Measurements from ENCODE around the gene C9orf43.

DNA sequence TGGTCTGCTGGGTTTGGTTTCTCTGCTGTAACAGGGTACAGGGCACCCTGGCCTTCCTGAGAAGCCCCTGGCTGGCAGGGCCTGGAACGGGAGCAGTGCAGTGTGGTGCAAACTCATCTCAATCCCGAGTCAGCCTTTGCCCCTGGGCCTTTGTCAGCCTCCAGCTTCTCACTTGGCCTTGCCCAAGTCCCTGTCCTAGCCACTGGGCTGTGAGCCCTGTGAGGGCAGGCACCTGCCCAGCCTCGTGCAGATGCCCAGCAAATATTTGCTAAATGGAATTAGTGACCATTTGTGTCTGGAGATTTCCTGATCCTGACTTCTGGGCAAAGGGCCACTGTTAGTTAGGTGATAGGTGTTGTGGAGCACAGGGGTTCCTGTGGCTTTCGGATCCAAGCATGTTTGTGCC, 66.0 kb downstream of the C9orf43 start:
- TF ChIP-seq POLR2A (IDR thresholded peaks at IDR 0.05) = no peak
- TF ChIP-seq, protein P1, sequence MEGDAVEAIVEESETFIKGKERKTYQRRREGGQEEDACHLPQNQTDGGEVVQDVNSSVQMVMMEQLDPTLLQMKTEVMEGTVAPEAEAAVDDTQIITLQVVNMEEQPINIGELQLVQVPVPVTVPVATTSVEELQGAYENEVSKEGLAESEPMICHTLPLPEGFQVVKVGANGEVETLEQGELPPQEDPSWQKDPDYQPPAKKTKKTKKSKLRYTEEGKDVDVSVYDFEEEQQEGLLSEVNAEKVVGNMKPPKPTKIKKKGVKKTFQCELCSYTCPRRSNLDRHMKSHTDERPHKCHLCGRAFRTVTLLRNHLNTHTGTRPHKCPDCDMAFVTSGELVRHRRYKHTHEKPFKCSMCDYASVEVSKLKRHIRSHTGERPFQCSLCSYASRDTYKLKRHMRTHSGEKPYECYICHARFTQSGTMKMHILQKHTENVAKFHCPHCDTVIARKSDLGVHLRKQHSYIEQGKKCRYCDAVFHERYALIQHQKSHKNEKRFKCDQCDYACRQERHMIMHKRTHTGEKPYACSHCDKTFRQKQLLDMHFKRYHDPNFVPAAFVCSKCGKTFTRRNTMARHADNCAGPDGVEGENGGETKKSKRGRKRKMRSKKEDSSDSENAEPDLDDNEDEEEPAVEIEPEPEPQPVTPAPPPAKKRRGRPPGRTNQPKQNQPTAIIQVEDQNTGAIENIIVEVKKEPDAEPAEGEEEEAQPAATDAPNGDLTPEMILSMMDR (IDR thresholded peaks at IDR 0.05) = no peak
